Measurements from ENCODE around the gene C2CD5. TPM values are rescaled to one million over a fixed set of nuclear protein-coding genes. Genes with fewer than 3 reads are reported as not detected.
"Not testable (repeated sequence)": the region's sequence is repeated elsewhere in the genome, so short reads cannot be mapped to it uniquely, and the experiment has no call there.

The C2CD5 gene
- total and polyA plus RNA-seq, 2 donors from 2014 or later: 19.4 to 48.4 TPM

- intact Hi-C loops (cut with DNase I): no loop called here
- DNase-seq (no peak), FAIRE-seq (no peak)
- no peak overlapping the region for H3K9ac ChIP-seq (ENCODE audit: low read length in 3 of 3)
- H3K27me3 ChIP-seq (ENCODE audit: control insufficient read depth, insufficient read depth, low read length): no peaks in the 10 kb centered on the region
- TF ChIP-seq CTCF (IDR thresholded peaks at IDR 0.05; ENCODE audit: borderline replicate concordance, extremely low read depth, insufficient read depth): no peak
- no peaks in the 10 kb centered on the region for H3K36me3 ChIP-seq (ENCODE audit: control insufficient read depth in 2 of 3, insufficient read depth in 3 of 3, low read length in 3 of 3)
- no peaks in the 10 kb centered on the region for H3K4me1 ChIP-seq (ENCODE audit: control insufficient read depth in 2 of 3, insufficient read depth in 2 of 3, low read depth in 1 of 3, low read length in 3 of 3)
- no peak overlapping the region for H3K4me3 ChIP-seq (ENCODE audit: low read length in 3 of 3)
- H3K9me3 ChIP-seq (ENCODE audit: control insufficient read depth in 2 of 3, insufficient read depth in 1 of 3, low read length in 3 of 3): no peaks in the 10 kb centered on the region
- no peak overlapping the region for H3K27ac ChIP-seq (ENCODE audit: low read depth in 2 of 2, low read length in 2 of 2)
Measured at GRCh38 chr12:22562036-22563028, 18.0 kb upstream of the C2CD5 start.

- intact Hi-C loops (cut with DNase I); H3K27me3 ChIP-seq (ENCODE audit: control insufficient read depth, insufficient read depth, low read length); H3K9me3 ChIP-seq (ENCODE audit: control insufficient read depth in 2 of 3, insufficient read depth in 1 of 3, low read length in 3 of 3); H3K4me1 ChIP-seq (ENCODE audit: control insufficient read depth in 2 of 3, insufficient read depth in 2 of 3, low read depth in 1 of 3, low read length in 3 of 3); H3K4me3 ChIP-seq (ENCODE audit: low read length in 3 of 3); FAIRE-seq; H3K27ac ChIP-seq (ENCODE audit: low read depth in 2 of 2, low read length in 2 of 2); H3K36me3 ChIP-seq (ENCODE audit: control insufficient read depth in 2 of 3, insufficient read depth in 3 of 3, low read length in 3 of 3); DNase-seq; H3K9ac ChIP-seq (ENCODE audit: low read length in 3 of 3): not testable (repeated sequence)
Measured at GRCh38 chr12:22554750-22555149, 10.4 kb upstream of the C2CD5 start.

- FAIRE-seq: no peak
- no peaks in the 10 kb centered on the region for H3K36me3 ChIP-seq (ENCODE audit: control insufficient read depth in 2 of 3, insufficient read depth in 3 of 3, low read length in 3 of 3)
- H3K9me3 ChIP-seq (ENCODE audit: control insufficient read depth in 2 of 3, insufficient read depth in 1 of 3, low read length in 3 of 3): peaks cover 0 to 2% (median 0%) of the 10 kb centered on the region in 3 donors
- no peaks in the 10 kb centered on the region for H3K4me1 ChIP-seq (ENCODE audit: control insufficient read depth in 2 of 3, insufficient read depth in 2 of 3, low read depth in 1 of 3, low read length in 3 of 3)
- no peak overlapping the region for H3K4me3 ChIP-seq (ENCODE audit: low read length in 3 of 3)
- H3K9ac ChIP-seq (ENCODE audit: low read length in 3 of 3): no peak overlapping the region
- no peak for DNase-seq
- TF ChIP-seq CTCF (IDR thresholded peaks at IDR 0.05; ENCODE audit: borderline replicate concordance, extremely low read depth, insufficient read depth): no peak
- H3K27ac ChIP-seq (ENCODE audit: low read depth in 2 of 2, low read length in 2 of 2): no peak overlapping the region
- intact Hi-C loops (cut with DNase I): no loop called here
- no peaks in the 10 kb centered on the region for H3K27me3 ChIP-seq (ENCODE audit: control insufficient read depth, insufficient read depth, low read length)
Measured at GRCh38 chr12:22551624-22552023, 7.3 kb upstream of the C2CD5 start.

- peaks cover 0 to 2% (median 0%) of the 10 kb centered on the region in 3 donors for H3K36me3 ChIP-seq (ENCODE audit: control insufficient read depth in 2 of 3, insufficient read depth in 3 of 3, low read length in 3 of 3)
- H3K27ac ChIP-seq (ENCODE audit: low read depth in 2 of 2, low read length in 2 of 2): no peak overlapping the region
- no peak for TF ChIP-seq CTCF (IDR thresholded peaks at IDR 0.05; ENCODE audit: borderline replicate concordance, extremely low read depth, insufficient read depth)
- H3K9me3 ChIP-seq (ENCODE audit: control insufficient read depth in 2 of 3, insufficient read depth in 1 of 3, low read length in 3 of 3): peaks cover 0 to 2% (median 0%) of the 10 kb centered on the region in 3 donors
- intact Hi-C loops (cut with DNase I): no loop called here
- no peak overlapping the region for H3K9ac ChIP-seq (ENCODE audit: low read length in 3 of 3)
- H3K4me3 ChIP-seq (ENCODE audit: low read length in 3 of 3): peak overlapping the region in 1 of 3 donors; percentile 93
- H3K27me3 ChIP-seq (ENCODE audit: control insufficient read depth, insufficient read depth, low read length): no peaks in the 10 kb centered on the region
- H3K4me1 ChIP-seq (ENCODE audit: control insufficient read depth in 2 of 3, insufficient read depth in 2 of 3, low read depth in 1 of 3, low read length in 3 of 3): peaks cover 0 to 14% (median 14%) of the 10 kb centered on the region in 3 donors
- DNase-seq (peak in 1 of 5 donors; percentile 61), FAIRE-seq (no peak)
Measured at GRCh38 chr12:22545255-22545654, 913 bp upstream of the C2CD5 start.

Data from kidney (tissue), 14 donors.